HCT116 (cell line): ENCODE results near the gene LMBR1. TPM values are rescaled to one million over a fixed set of nuclear protein-coding genes. Genes with fewer than 3 reads are reported as not detected.

ENCODE experiments used
- ATAC-seq: fragments of 200-7000 bp; cut with Tn5 transposase; 2 replicates; pipeline ENCODE4 v1.9.1; 2020; ENCODE audit warnings: mild to moderate bottlenecking, moderate library complexity
- BruUV-seq: library from RNA; stranded (reverse); fragments of 400-500 nt; replicated peaks from 2 replicates; lab custom pipeline; 2021; lab: Mats Ljungman, UMichigan
- CTCF ChIA-PET: fragments of 300-600 bp; sonication (Branson Sonifier 250); formaldehyde crosslinking; loops from one replicate; lab custom pipeline; 2021; ENCODE audit warnings: antibody characterized with exemption; lab: Charles Lee
- POLR2A ChIA-PET: fragments of 300-600, 350-600 bp; sonication (Branson Sonifier 250); formaldehyde crosslinking; loops from one replicate; lab custom pipeline; 2021; ENCODE audit warnings: antibody characterized with exemption; lab: Charles Lee
- RAD21 ChIA-PET, 2 experiments: fragments of 300-600 bp; sonication (Branson Sonifier 250); formaldehyde crosslinking; loops; one replicate each; lab custom pipeline; 2023; ENCODE audit warnings: low total read pairs in 2 of 2; ENCODE audit not compliant: uncharacterized antibody in 2 of 2, unreplicated experiment in 2 of 2, low non-redundant PET in 1 of 2; lab: Charles Lee
- DNase-seq: peaks from one replicate; pipeline ENCODE4 v3.0.0-alpha.2; 2010; ENCODE audit warnings: low read depth, low spot score
- H2AFZ ChIP-seq: fragments of 200-600 bp; shearing (Covaris generic), sonication (generic); 2 replicates; pipeline ENCODE4 v1.6.1; 2017; ENCODE audit warnings: low read depth, mixed run types, mixed read lengths, antibody characterized with exemption, low read length; ENCODE audit not compliant: poor library complexity, severe bottlenecking
- H3K27ac ChIP-seq: 2 replicates; pipeline ENCODE4 v1.5.1; 2012; ENCODE audit warnings: low read depth, low read length
- H3K27me3 ChIP-seq: fragments of 200-600 bp; sonication (generic); 2 replicates; pipeline ENCODE4 v1.6.1; 2016; ENCODE audit warnings: mixed run types, low read length, mixed read lengths; ENCODE audit not compliant: insufficient read depth
- H3K36me3 ChIP-seq, 2 experiments: fragments of 200-500 bp in 1 of 2; fragments of 200-600 bp in 1 of 2; sonication (Bioruptor generic) in 1 of 2; sonication (generic) in 1 of 2; 2 replicates each; pipeline versions ENCODE4 v1.5.1 to v1.6.1; 2014 to 2016; ENCODE audit warnings: low read length in 2 of 2, inconsistent platforms in 1 of 2, mixed read lengths in 1 of 2, mixed run types in 1 of 2; ENCODE audit not compliant: insufficient read depth in 2 of 2, control insufficient read depth in 1 of 2
- H3K4me1 ChIP-seq, 2 experiments: fragments of 200-600 bp in 1 of 2; sonication (generic) in 1 of 2; 2 replicates each; pipeline versions ENCODE4 v1.5.1 to v1.6.1; 2012 to 2017; ENCODE audit warnings: low read length in 2 of 2, inconsistent platforms in 1 of 2, mild to moderate bottlenecking in 1 of 2, mixed read lengths in 1 of 2, mixed run types in 1 of 2, moderate library complexity in 1 of 2; ENCODE audit not compliant: insufficient read depth in 2 of 2, control insufficient read depth in 1 of 2
- H3K4me2 ChIP-seq: fragments of 200-600 bp; sonication (generic); 2 replicates; pipeline ENCODE4 v1.6.1; 2017; ENCODE audit warnings: mixed run types, low read length, mixed read lengths
- H3K4me3 ChIP-seq, 2 experiments: fragments of 200-600 bp in 1 of 2; sonication (generic) in 1 of 2; replicated peaks in 1 of 2; 2 replicates each; pipeline ENCODE4 v1.5.1; 2011 to 2016; ENCODE audit warnings: low read length in 2 of 2, control low read depth in 1 of 2, low read depth in 1 of 2, mild to moderate bottlenecking in 1 of 2, mixed read lengths in 1 of 2, mixed run types in 1 of 2
- H3K79me2 ChIP-seq: fragments of 200-600 bp; sonication (generic); 2 replicates; pipeline ENCODE4 v1.6.1; 2017; ENCODE audit warnings: mild to moderate bottlenecking, mixed run types, low read length, moderate library complexity, mixed read lengths; ENCODE audit not compliant: insufficient read depth
- H3K9ac ChIP-seq: fragments of 200-600 bp; sonication (generic); 2 replicates; pipeline ENCODE4 v1.6.1; 2016; ENCODE audit warnings: low read length, mixed read lengths
- H3K9me2 ChIP-seq: fragments of 200-600 bp; sonication (generic), shearing (Covaris generic); 2 replicates; pipeline ENCODE4 v1.6.1; 2017; ENCODE audit warnings: mixed run types, mild to moderate bottlenecking, moderate library complexity; ENCODE audit not compliant: insufficient read depth
- H3K9me3 ChIP-seq, 2 experiments: fragments of 200-500 bp in 1 of 2; fragments of 200-600 bp in 1 of 2; sonication (Bioruptor generic) in 1 of 2; sonication (generic) in 1 of 2; 2 replicates each; pipeline ENCODE4 v1.6.1; 2014 to 2017; ENCODE audit warnings: low read length in 2 of 2, mixed read lengths in 2 of 2, inconsistent platforms in 1 of 2, low read depth in 1 of 2, mild to moderate bottlenecking in 1 of 2, mixed run types in 1 of 2, moderate library complexity in 1 of 2; ENCODE audit not compliant: control insufficient read depth in 1 of 2, insufficient read depth in 1 of 2
- H4K20me1 ChIP-seq: fragments of 200-600 bp; sonication (generic), shearing (Covaris generic); 2 replicates; pipeline ENCODE4 v1.6.1; 2017; ENCODE audit warnings: mixed run types, mild to moderate bottlenecking, moderate library complexity; ENCODE audit not compliant: insufficient read depth
- CEBPB ChIP-seq: IDR thresholded peaks from 2 replicates; pipeline ENCODE4 v1.6.1; 2012; ENCODE audit warnings: low read depth
- EGR1 ChIP-seq: IDR thresholded peaks from 2 replicates; pipeline ENCODE4 v1.6.1; 2012; ENCODE audit warnings: low read depth
- ELF1 ChIP-seq: IDR thresholded peaks from 2 replicates; pipeline ENCODE4 v1.6.1; 2012; ENCODE audit warnings: low read depth, borderline replicate concordance
- EZH2 ChIP-seq: fragments of 200-600 bp; sonication (generic); IDR thresholded peaks from 2 replicates; pipeline ENCODE4 v1.6.1; 2017; ENCODE audit warnings: antibody characterized with exemption, mixed run types
- JUND ChIP-seq: IDR thresholded peaks from 2 replicates; pipeline ENCODE4 v1.6.1; 2012
- POLR2A ChIP-seq: IDR thresholded peaks from 2 replicates; pipeline ENCODE4 v1.7.0; 2011; ENCODE audit warnings: borderline replicate concordance; ENCODE audit not compliant: insufficient read depth, insufficient read length; ENCODE audit errors: extremely low read depth
- POLR2AphosphoS5 ChIP-seq: IDR thresholded peaks from 2 replicates; pipeline ENCODE4 v1.6.1; 2011; ENCODE audit warnings: mild to moderate bottlenecking, low read depth, low read length, moderate library complexity
- RAD21 ChIP-seq: IDR thresholded peaks from 2 replicates; pipeline ENCODE4 v1.6.1; 2012; ENCODE audit warnings: low read depth, mild to moderate bottlenecking
- SIN3A ChIP-seq: IDR thresholded peaks from 2 replicates; pipeline ENCODE4 v1.6.1; 2012; ENCODE audit warnings: low read depth
- SRF ChIP-seq: IDR thresholded peaks from 2 replicates; pipeline ENCODE4 v1.6.1; 2012; ENCODE audit warnings: low read depth
- TCF7L2 ChIP-seq: IDR thresholded peaks from 2 replicates; pipeline ENCODE4 v1.7.0; 2011; ENCODE audit warnings: borderline replicate concordance, inconsistent platforms; ENCODE audit not compliant: insufficient read depth, insufficient read length; ENCODE audit errors: extremely low read depth
- YY1 ChIP-seq: IDR thresholded peaks from 2 replicates; pipeline ENCODE4 v1.6.1; 2011; ENCODE audit warnings: low read length, low read depth, moderate library complexity, mild to moderate bottlenecking; ENCODE audit not compliant: insufficient replicate concordance; ENCODE audit errors: extremely low read depth
- ZBTB33 ChIP-seq: IDR thresholded peaks from 2 replicates; pipeline ENCODE4 v1.6.1; 2011; ENCODE audit warnings: mild to moderate bottlenecking, low read length, moderate library complexity; ENCODE audit not compliant: insufficient replicate concordance; ENCODE audit errors: extremely low read depth
- intact Hi-C: fragments of 100-400 bp; cut with micrococcal nuclease; formaldehyde crosslinking; loops from 2 replicates; pipeline ENCODE4 v1.10.0; 2022
- total RNA-seq: library from RNA; stranded (reverse); gene quantifications from one replicate; pipeline ENCODE4 v1.2.1, GENCODE V29; 2021; ENCODE audit not compliant: unreplicated experiment
- TF ChIP-seq, protein P1 (sequence below), 3 experiments: fragments of 200-600 bp in 1 of 3; sonication (generic) in 1 of 3; IDR thresholded peaks in 2 of 3; conservative IDR thresholded peaks in 1 of 3; 2 replicates each; pipeline ENCODE4 v1.5.1; 2012 to 2017; ENCODE audit warnings: low read depth in 2 of 3, low read length in 2 of 3, antibody characterized with exemption in 1 of 3, borderline replicate concordance in 1 of 3, control low read depth in 1 of 3, mild to moderate bottlenecking in 1 of 3, mixed read lengths in 1 of 3, mixed run types in 1 of 3, moderate library complexity in 1 of 3; ENCODE audit not compliant: insufficient read depth in 1 of 3
- TF ChIP-seq, protein P2 (sequence below): IDR thresholded peaks from 2 replicates; pipeline ENCODE4 v1.6.1; 2012
- TF ChIP-seq, protein P3 (sequence below): IDR thresholded peaks from 2 replicates; pipeline ENCODE4 v1.6.1; 2012

The LMBR1 gene
- total RNA-seq, 1 experiment from 2014 or later, result 84.0 TPM

DNA sequence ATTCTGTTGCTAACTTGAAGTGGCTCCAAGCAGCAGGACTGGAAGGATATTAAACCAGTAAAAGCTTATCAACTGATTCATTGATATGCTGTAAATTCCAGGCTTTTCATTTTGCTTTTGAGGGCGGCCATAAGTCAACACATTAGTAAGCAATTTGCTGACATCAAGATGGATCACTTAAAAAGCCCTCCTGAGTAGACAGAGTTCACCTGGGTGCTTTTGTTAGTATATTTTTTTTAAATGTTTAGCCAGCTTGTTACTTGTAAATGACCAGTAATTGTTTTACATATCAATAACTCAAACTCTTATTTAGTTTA lies 225.9 kb downstream of the LMBR1 start (continued):
- TF ChIP-seq ELF1 (no peak), JUND (no peak), POLR2A (no peak)
- TF ChIP-seq, protein P1, sequence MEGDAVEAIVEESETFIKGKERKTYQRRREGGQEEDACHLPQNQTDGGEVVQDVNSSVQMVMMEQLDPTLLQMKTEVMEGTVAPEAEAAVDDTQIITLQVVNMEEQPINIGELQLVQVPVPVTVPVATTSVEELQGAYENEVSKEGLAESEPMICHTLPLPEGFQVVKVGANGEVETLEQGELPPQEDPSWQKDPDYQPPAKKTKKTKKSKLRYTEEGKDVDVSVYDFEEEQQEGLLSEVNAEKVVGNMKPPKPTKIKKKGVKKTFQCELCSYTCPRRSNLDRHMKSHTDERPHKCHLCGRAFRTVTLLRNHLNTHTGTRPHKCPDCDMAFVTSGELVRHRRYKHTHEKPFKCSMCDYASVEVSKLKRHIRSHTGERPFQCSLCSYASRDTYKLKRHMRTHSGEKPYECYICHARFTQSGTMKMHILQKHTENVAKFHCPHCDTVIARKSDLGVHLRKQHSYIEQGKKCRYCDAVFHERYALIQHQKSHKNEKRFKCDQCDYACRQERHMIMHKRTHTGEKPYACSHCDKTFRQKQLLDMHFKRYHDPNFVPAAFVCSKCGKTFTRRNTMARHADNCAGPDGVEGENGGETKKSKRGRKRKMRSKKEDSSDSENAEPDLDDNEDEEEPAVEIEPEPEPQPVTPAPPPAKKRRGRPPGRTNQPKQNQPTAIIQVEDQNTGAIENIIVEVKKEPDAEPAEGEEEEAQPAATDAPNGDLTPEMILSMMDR (IDR thresholded peaks at IDR 0.05 in 2 of 3, conservative IDR thresholded peaks at IDR 0.05 in 1 of 3; ENCODE audit: borderline replicate concordance in 1 of 3, insufficient read depth in 1 of 3, low read depth in 2 of 3, low read length in 2 of 3), result no peak
- TF ChIP-seq, protein P2, sequence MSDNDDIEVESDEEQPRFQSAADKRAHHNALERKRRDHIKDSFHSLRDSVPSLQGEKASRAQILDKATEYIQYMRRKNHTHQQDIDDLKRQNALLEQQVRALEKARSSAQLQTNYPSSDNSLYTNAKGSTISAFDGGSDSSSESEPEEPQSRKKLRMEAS, result no peak

DNA sequence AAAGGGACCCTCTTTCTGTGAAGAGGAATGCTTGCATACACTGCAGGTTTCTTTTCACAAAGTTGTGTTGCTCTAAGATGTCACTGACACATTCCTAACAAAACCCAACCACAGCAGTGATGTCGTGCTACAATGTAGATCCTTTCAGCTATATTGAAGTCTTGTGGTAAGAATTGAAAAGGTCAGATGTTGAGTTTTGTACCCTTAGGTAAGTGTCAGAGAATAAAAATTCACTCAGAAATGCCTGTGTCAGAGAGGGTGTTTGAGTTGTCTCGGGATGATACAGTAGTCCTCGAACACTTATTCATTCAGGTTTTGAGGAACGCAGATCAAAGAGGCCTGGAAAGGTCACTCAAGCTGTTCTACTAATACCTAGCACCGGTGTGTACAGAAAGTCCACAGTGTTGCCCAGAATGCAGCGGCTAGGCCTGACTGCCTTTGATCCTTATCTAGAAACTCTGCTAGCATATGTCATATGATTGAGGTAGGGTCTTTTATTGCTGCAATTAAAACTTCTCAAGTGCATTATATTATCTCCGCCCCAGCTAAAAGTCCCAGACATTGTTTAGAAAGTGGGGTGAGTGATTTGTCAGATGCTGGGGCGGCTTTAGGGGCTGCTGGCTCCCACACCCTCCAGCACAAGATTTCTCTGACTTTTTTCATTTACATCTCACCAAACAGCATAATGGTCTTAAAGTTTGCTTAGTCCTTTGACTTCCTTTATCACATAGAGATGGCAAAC lies 226.4 kb downstream of the LMBR1 start:
- ATAC-seq, result no peak

More for the DNA sequence above, 226.4 kb downstream of the LMBR1 start:
- intact Hi-C loops, result no loop called here
- no TSS peak for BruUV-seq
- CTCF ChIA-PET, result no interaction called here
- Histone ChIP-seq H3K27ac (no peak overlapping the region), H3K4me3 (no peak overlapping the region), H3K27me3 (no peaks in the 10 kb centered on the region), H3K4me1 (no peaks in the 10 kb centered on the region), H3K4me2 (no peak overlapping the region), H4K20me1 (no peaks in the 10 kb centered on the region), H3K36me3 (no peaks in the 10 kb centered on the region), H2AFZ (no peak overlapping the region), H3K79me2 (no peaks in the 10 kb centered on the region), H3K9me3 (no peaks in the 10 kb centered on the region), H3K9ac (no peak overlapping the region), H3K9me2 (no peaks in the 10 kb centered on the region)
- RAD21 ChIA-PET, result no interaction called here
- DNase-seq, result no peak
- no peak for TF ChIP-seq RAD21
- TF ChIP-seq, protein P2, result no peak
- no peak for TF ChIP-seq POLR2AphosphoS5
- TF ChIP-seq, protein P1 (IDR thresholded peaks at IDR 0.05 in 2 of 3, conservative IDR thresholded peaks at IDR 0.05 in 1 of 3; ENCODE audit: borderline replicate concordance in 1 of 3, insufficient read depth in 1 of 3, low read depth in 2 of 3, low read length in 2 of 3), result no peak
- TF ChIP-seq ZBTB33, result no peak
- no peak for TF ChIP-seq SRF
- no peak for TF ChIP-seq YY1
- TF ChIP-seq TCF7L2, result no peak
- TF ChIP-seq, protein P3, sequence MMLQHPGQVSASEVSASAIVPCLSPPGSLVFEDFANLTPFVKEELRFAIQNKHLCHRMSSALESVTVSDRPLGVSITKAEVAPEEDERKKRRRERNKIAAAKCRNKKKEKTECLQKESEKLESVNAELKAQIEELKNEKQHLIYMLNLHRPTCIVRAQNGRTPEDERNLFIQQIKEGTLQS, result no peak
- TF ChIP-seq EZH2, result no peak
- no peak for TF ChIP-seq CEBPB
- no peak for TF ChIP-seq POLR2A
- no peak for TF ChIP-seq SIN3A
- no peak for TF ChIP-seq EGR1
- POLR2A ChIA-PET, result no interaction called here
